IMR-90 (cell line): ENCODE measurements around the gene CAMK2D. TPM values are rescaled to one million over a fixed set of nuclear protein-coding genes. Genes with fewer than 3 reads are reported as not detected.

Experiments used
- ATAC-seq: fragments of 200-7000 bp; cut with Tn5 transposase; 2 replicates; pipeline ENCODE4 v1.9.1; 2020; ENCODE audit warnings: low read depth, mild to moderate bottlenecking, moderate library complexity
- BruUV-seq: library from RNA; stranded (reverse); fragments of 400-500 nt; replicated peaks from 2 replicates; lab custom pipeline; 2021; lab: Mats Ljungman, UMichigan
- CTCF ChIA-PET: fragments of 300-600 bp; formaldehyde crosslinking; extraction: SDS; loops from one replicate; lab custom pipeline; 2021; ENCODE audit warnings: antibody characterized with exemption; lab: Yijun Ruan, JAX
- POLR2A ChIA-PET: fragments of 300-600 bp; sonication (Branson Sonifier 250); formaldehyde crosslinking; loops from one replicate; lab custom pipeline; 2022; ENCODE audit warnings: antibody characterized with exemption; ENCODE audit not compliant: unreplicated experiment; lab: Charles Lee
- DNase-seq: peaks from one replicate; pipeline ENCODE4 v3.0.0; 2013
- H2AFZ ChIP-seq: replicated peaks from 2 replicates; pipeline ENCODE3; 2013; ENCODE audit warnings: low read length, mild to moderate bottlenecking; ENCODE audit not compliant: poor library complexity
- H2AK5ac ChIP-seq: 2 replicates; pipeline ENCODE4 v1.6.1; 2013; ENCODE audit warnings: low read depth, low read length, inconsistent platforms
- H2AK9ac ChIP-seq: replicated peaks from 2 replicates; pipeline ENCODE3; 2013; ENCODE audit warnings: mild to moderate bottlenecking, low read depth, low read length, moderate library complexity; ENCODE audit not compliant: poor library complexity
- H2BK120ac ChIP-seq: 2 replicates; pipeline ENCODE4 v1.6.1; 2013; ENCODE audit warnings: low read depth, low read length, inconsistent platforms
- H2BK15ac ChIP-seq: 3 replicates; pipeline ENCODE4 v1.6.1; 2013; ENCODE audit warnings: low read depth, low read length, inconsistent platforms
- H2BK20ac ChIP-seq: 2 replicates; pipeline ENCODE4 v1.6.1; 2013; ENCODE audit warnings: low read depth, mild to moderate bottlenecking, inconsistent platforms, low read length, moderate library complexity
- H2BK5ac ChIP-seq: 2 replicates; pipeline ENCODE4 v1.6.1; 2013; ENCODE audit warnings: mild to moderate bottlenecking, low read depth, low read length, inconsistent platforms; ENCODE audit not compliant: poor library complexity, severe bottlenecking
- H3K14ac ChIP-seq: replicated peaks from 2 replicates; pipeline ENCODE4 v1.6.1; 2013; ENCODE audit warnings: low read depth, low read length, inconsistent platforms
- H3K18ac ChIP-seq: 2 replicates; pipeline ENCODE4 v1.6.1; 2013; ENCODE audit warnings: low read depth, low read length, control low read depth
- H3K23ac ChIP-seq: 2 replicates; pipeline ENCODE4 v1.6.1; 2013; ENCODE audit warnings: low read depth, low read length, inconsistent platforms
- H3K27ac ChIP-seq: 2 replicates; pipeline ENCODE4 v1.5.1; 2013; ENCODE audit warnings: mild to moderate bottlenecking, control low read depth, low read length; ENCODE audit not compliant: insufficient read depth
- H3K27me3 ChIP-seq: 2 replicates; pipeline ENCODE4 v1.6.1; 2013; ENCODE audit warnings: low read length; ENCODE audit not compliant: control insufficient read depth, insufficient read depth
- H3K36me3 ChIP-seq: 2 replicates; pipeline ENCODE4 v1.6.1; 2013; ENCODE audit warnings: low read length, mixed read lengths; ENCODE audit not compliant: control insufficient read depth, insufficient read depth
- H3K4ac ChIP-seq: 2 replicates; pipeline ENCODE4 v1.6.1; 2013; ENCODE audit warnings: low read depth, low read length, inconsistent platforms
- H3K4me1 ChIP-seq: 2 replicates; pipeline ENCODE4 v1.6.1; 2013; ENCODE audit warnings: low read length, mixed read lengths; ENCODE audit not compliant: control insufficient read depth, insufficient read depth
- H3K4me2 ChIP-seq: 2 replicates; pipeline ENCODE4 v1.6.1; 2013; ENCODE audit warnings: low read depth, mild to moderate bottlenecking, control low read depth, low read length, moderate library complexity
- H3K4me3 ChIP-seq: 2 replicates; pipeline ENCODE4 v1.5.1; 2013; ENCODE audit warnings: low read depth, mild to moderate bottlenecking, control low read depth, low read length, moderate library complexity; ENCODE audit not compliant: insufficient read depth
- H3K56ac ChIP-seq: 2 replicates; pipeline ENCODE4 v1.6.1; 2013; ENCODE audit warnings: low read length, inconsistent platforms; ENCODE audit not compliant: insufficient read depth; ENCODE audit errors: extremely low read depth
- H3K79me1 ChIP-seq, 2 experiments: 2 replicates each; pipeline ENCODE4 v1.6.1; 2013; ENCODE audit warnings: low read length in 2 of 2, inconsistent platforms in 1 of 2, low read depth in 1 of 2
- H3K9ac ChIP-seq: 2 replicates; pipeline ENCODE4 v1.6.1; 2013; ENCODE audit warnings: low read depth, low read length, control low read depth
- H3K9me1 ChIP-seq: 2 replicates; pipeline ENCODE4 v1.6.1; 2013; ENCODE audit warnings: low read length, inconsistent platforms; ENCODE audit not compliant: insufficient read depth
- H3K9me3 ChIP-seq: 2 replicates; pipeline ENCODE4 v1.6.1; 2013; ENCODE audit warnings: low read length; ENCODE audit not compliant: control insufficient read depth, insufficient read depth
- H4K20me1 ChIP-seq: 2 replicates; pipeline ENCODE4 v1.6.1; 2013; ENCODE audit warnings: low read length, inconsistent platforms; ENCODE audit not compliant: insufficient read depth
- H4K5ac ChIP-seq: 2 replicates; pipeline ENCODE4 v1.6.1; 2013; ENCODE audit warnings: mild to moderate bottlenecking, low read depth, low read length, control low read depth
- H4K8ac ChIP-seq, 2 experiments: 2 replicates each; pipeline ENCODE4 v1.6.1; 2013; ENCODE audit warnings: low read depth in 2 of 2, low read length in 2 of 2, control low read depth in 1 of 2, inconsistent platforms in 1 of 2
- H4K91ac ChIP-seq: 2 replicates; pipeline ENCODE4 v1.6.1; 2013; ENCODE audit warnings: low read depth, low read length, inconsistent platforms; ENCODE audit not compliant: insufficient read depth
- CHD1 ChIP-seq: IDR thresholded peaks from 2 replicates; pipeline ENCODE4 v1.6.1; 2012; ENCODE audit warnings: low read depth, low read length, improper control_type of control experiment
- FOS ChIP-seq: fragments of 150-350 bp; IDR thresholded peaks from 2 replicates; pipeline ENCODE4 v1.6.1; 2016; ENCODE audit warnings: low read depth, low read length
- MAZ ChIP-seq: IDR thresholded peaks from 2 replicates; pipeline ENCODE4 v1.6.1; 2012; ENCODE audit warnings: low read depth, mild to moderate bottlenecking, low read length, improper control_type of control experiment, moderate library complexity, borderline replicate concordance
- NFE2L2 ChIP-seq: fragments of 150-350 bp; IDR thresholded peaks from 2 replicates; pipeline ENCODE4 v1.6.1; 2016; ENCODE audit warnings: low read depth, mild to moderate bottlenecking, low read length
- RAD21 ChIP-seq: IDR thresholded peaks from 2 replicates; pipeline ENCODE4 v1.6.1; 2012; ENCODE audit warnings: low read length, improper control_type of control experiment
- RCOR1 ChIP-seq: IDR thresholded peaks from 2 replicates; pipeline ENCODE4 v1.6.1; 2012; ENCODE audit warnings: mild to moderate bottlenecking, low read length, improper control_type of control experiment; ENCODE audit not compliant: insufficient replicate concordance
- RFX5 ChIP-seq: IDR thresholded peaks from 2 replicates; pipeline ENCODE4 v1.8.0; 2012; ENCODE audit warnings: low read depth, mild to moderate bottlenecking, low read length, moderate library complexity
- dilution Hi-C: fragments of 300-500 bp; cut with HindIII; formaldehyde crosslinking; loops from one replicate; pipeline ENCODE4 v1.14.3; 2018; ENCODE audit warnings: low sequenced_read_pairs; ENCODE audit not compliant: unreplicated experiment
- in situ Hi-C: fragments of 300-500 bp; cut with MboI; formaldehyde crosslinking; loops from 3 replicates; pipeline ENCODE4 v1.14.3; 2019; ENCODE audit warnings: low sequenced_read_pairs, inconsistent platforms, mixed read lengths
- intact Hi-C: fragments of 100-400 bp; cut with micrococcal nuclease; formaldehyde crosslinking; loops from 2 replicates; pipeline ENCODE4 v1.10.0; 2022
- polyA plus RNA-seq, 3 experiments: library from polyadenylated mRNA; depleted of rRNA; stranded (reverse); fragments of >200 nt; gene quantifications; 2 replicates each; pipeline ENCODE4 v1.2.3, GENCODE V29; 2012; ENCODE audit warnings: low replicate concordance in 1 of 3
- total RNA-seq: library from RNA; depleted of rRNA; stranded (reverse); fragments of >200 nt; gene quantifications from 2 replicates; pipeline ENCODE4 v1.2.3, GENCODE V29; 2012

The CAMK2D gene
- total and polyA plus RNA-seq, 2 of the 4 experiments (the other 2 are of a cell fraction), result 44.6 to 156 TPM

GRCh38 chr4:113481820-113482219, 279.7 kb downstream of the CAMK2D start:
- intact Hi-C loops (loop anchor here (2.0 kb wide), 1 partner anchor 15 kb away; no protein-coding TSS in a partner anchor), in situ Hi-C loops (no loop called here), dilution Hi-C loops (no loop called here)
- no TSS peak for BruUV-seq
- H3K9me3 ChIP-seq, result peaks cover 6% of the 10 kb centered on the region
- no peak overlapping the region for H3K4me2 ChIP-seq
- no peak overlapping the region for H4K8ac ChIP-seq
- no peak overlapping the region for H2AK5ac ChIP-seq
- no peak overlapping the region for H3K4ac ChIP-seq
- H3K79me1 ChIP-seq, result peaks cover 0 to 3% of the 10 kb centered on the region in 2 experiments; a peak in 1 of 4 replicates
- no peak overlapping the region for H2BK120ac ChIP-seq
- no peak overlapping the region for H3K23ac ChIP-seq
- no peak overlapping the region for H3K18ac ChIP-seq
- H3K4me3 ChIP-seq, result no peak overlapping the region
- TF ChIP-seq CHD1 (no peak), RAD21 (no peak), MAZ (no peak), FOS (no peak), RFX5 (no peak), NFE2L2 (no peak), RCOR1 (no peak)
- no peak overlapping the region for H2BK5ac ChIP-seq
- H2AFZ ChIP-seq, result no peak overlapping the region
- H4K5ac ChIP-seq, result no peak overlapping the region
- ChIA-PET POLR2A (no interaction called here), CTCF (interaction anchor here (1.5 kb wide), 1 partner anchor 87 kb away, joined by 4 read pairs; no protein-coding TSS in a partner anchor)
- H3K4me1 ChIP-seq, result no peaks in the 10 kb centered on the region
- DNase-seq (no peak), ATAC-seq (no peak; the same call in 1 of the 2 replicates)
- H3K36me3 ChIP-seq, result peaks cover 6% of the 10 kb centered on the region
- no peaks in the 10 kb centered on the region for H4K20me1 ChIP-seq
- H3K14ac ChIP-seq, result no peak overlapping the region
- no peaks in the 10 kb centered on the region for H3K9me1 ChIP-seq
- no peak overlapping the region for H2BK20ac ChIP-seq
- H3K27me3 ChIP-seq, result no peaks in the 10 kb centered on the region
- H2AK9ac ChIP-seq, result no peak overlapping the region
- H4K91ac ChIP-seq, result no peak overlapping the region
- no peak overlapping the region for H3K27ac ChIP-seq
- H3K56ac ChIP-seq, result no peak overlapping the region
- no peak overlapping the region for H2BK15ac ChIP-seq
- no peak overlapping the region for H3K9ac ChIP-seq
